ENCODE results near the gene CCDC171.
"Not testable (repeated sequence)": the region's sequence is repeated elsewhere in the genome, so short reads cannot be mapped to it uniquely, and the experiment has no call there.

Gene CCDC171

DNA sequence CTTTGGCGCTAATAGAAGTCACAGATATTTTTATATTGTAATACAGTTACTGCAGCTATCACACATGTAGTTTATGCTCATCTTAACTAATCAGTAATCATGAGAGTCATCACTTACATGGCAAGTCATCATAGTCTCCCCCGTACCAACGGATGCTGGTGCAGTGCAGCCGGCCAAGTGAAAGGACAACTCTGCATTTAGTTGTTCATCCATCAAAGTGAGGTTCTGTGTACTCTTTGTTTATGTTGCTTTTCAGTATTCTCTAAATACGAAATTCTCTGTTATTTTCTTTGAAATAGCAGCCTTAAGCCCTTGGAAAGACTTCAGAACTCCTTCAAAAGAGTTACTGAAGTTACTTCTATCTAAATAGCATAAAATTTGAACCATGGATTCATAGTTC, 216.7 kb downstream of the CCDC171 start:
- DNase-seq = no peak

DNA sequence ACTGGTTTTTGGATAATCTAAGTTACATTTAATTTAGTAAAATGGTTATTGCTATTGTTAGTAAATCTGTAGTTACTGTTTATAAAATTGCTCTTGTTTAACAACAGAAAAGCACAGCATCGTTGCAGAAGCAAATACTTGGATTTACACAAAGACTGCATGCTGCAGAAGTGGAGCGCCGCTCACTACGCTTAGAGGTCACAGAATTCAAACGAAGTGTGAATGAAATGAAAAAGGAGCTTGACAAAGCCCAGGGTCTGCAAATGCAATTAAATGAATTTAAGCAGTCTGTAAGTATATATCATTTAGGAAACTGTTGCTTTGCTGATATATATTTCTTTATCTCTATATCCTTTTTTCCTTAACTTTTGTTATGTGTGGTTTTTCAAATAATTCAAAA, 226.0 kb downstream of the CCDC171 start:
- no peak for DNase-seq

GRCh38 chr9:15782106-15782505, 229.3 kb downstream of the CCDC171 start:
- DNase-seq = no peak

DNA sequence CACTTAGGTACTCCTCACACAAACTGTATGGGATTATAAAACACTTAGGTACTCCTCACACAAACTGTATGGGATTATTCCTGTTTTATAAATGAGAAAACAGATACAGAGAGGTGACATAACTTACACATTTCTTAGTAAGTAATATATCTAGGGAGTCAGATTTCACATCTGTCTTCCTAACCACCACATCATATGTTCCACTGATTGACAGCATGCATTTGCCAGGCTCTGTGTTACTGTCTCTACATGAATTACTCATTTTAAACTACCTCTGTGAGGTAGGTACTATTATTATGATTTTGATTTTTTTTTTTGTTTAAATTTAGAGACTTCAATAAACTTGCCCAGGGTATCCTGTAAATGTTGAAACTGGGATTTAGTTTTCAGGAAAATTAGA, 232.7 kb downstream of the CCDC171 start:
- no peak for DNase-seq

DNA sequence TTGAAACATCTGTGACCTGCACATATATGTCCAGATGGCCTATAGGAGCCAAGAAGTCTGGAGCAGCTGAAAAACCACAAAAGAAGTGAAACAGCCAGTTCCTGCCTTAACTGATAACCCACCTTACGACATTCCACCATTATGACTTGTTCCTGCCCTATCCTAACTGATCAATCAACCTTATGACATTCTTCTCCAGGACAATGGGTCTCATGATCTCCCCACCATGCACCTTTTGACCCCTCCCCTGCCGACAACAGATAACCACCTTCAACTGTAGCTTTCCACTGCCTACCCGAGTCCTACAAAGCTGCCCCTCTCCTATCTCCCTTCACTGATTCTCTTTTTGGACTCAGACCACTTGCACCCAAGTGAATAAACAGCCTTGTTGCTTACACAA, 233.8 kb downstream of the CCDC171 start:
- no peak for DNase-seq

DNA sequence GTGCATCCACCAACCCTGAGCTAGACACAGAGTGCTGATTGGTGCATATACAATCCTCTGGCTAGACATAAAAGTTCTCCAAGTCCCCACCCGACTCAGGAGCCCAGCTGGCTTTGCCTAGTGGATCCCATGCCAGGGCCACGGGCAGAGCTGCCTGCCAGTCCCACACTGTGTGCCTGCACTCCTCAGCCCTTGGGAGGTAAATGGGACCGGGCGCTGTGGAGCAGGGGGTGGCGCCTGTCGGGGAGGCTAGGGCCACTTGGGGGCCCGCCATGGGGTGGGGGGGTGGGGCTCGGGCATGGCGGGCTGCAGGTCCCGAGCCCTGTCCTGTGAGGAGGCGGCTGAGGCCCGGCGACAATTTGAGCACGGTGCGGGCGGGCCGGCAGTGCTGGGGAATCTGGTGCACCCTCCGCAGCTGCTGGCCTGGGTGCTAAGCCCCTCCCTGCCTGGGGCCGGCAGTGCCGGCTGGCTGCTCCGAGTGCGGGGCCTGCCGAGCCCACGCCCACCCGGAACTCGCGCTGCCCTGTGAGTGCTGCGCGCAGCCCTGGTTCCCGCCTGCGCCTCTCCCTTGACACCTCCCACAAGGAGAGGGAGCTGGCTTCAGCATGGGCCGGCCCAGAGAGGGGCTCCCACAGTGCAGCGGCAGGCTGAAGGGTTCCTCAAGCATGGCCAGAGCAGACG, 257.5 kb downstream of the CCDC171 start:
- not testable (repeated sequence) for DNase-seq

DNA sequence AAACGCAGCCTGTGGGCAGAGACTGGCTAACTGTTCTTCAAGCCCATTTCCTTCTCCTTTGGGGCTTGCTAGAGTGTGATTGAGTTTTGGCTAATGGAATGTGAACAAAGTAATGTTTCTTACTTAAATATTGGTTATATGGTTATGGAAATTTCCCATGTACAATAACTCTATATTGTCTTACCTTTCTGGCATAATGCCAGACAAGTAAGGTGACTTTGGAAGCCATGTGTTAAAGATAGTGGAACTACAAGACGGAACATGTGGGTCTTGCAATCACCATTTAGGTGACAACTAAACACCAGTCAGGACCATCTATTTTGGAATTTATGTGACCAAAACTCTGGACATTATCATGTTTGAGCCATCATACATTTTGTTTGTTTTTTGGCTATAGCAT, 260.2 kb downstream of the CCDC171 start:
- no peak for DNase-seq

- peak; percentile 31 for DNase-seq
Measured at GRCh38 chr9:15824310-15824709, 271.5 kb downstream of the CCDC171 start.

GRCh38 chr9:15831384-15831783, 278.5 kb downstream of the CCDC171 start:
- peak; percentile 34 for DNase-seq

GRCh38 chr9:15834541-15834940, 281.7 kb downstream of the CCDC171 start:
- DNase-seq = peak; percentile 31

- peak; percentile 63 for DNase-seq
Measured at GRCh38 chr9:15837079-15837679, 284.3 kb downstream of the CCDC171 start.

GRCh38 chr9:15842051-15842450, 289.2 kb downstream of the CCDC171 start:
- no peak for DNase-seq

- no peak for DNase-seq
Measured at GRCh38 chr9:15843316-15843715, 290.5 kb downstream of the CCDC171 start.

GRCh38 chr9:15843931-15844330, 291.1 kb downstream of the CCDC171 start:
- DNase-seq = no peak

GRCh38 chr9:15846611-15847010, 293.8 kb downstream of the CCDC171 start:
- DNase-seq = no peak

DNA sequence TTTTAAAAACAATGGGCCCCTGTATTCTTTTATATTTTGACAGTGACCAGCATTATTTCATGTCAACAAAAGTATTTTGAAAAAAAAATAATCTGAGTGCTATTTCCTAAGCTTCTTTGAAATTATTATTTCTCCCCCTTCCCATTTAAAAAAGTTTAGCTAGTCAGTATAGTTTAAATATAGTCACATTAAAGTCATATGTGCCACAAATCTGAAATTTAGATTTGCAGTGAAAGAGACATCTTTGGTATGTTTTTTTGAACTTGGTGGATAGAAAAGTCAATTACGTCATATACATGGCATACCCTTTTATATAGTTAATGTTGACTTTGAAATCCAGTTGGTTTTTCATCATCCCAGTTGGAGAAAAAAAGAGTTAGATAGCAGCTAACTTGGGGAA, 297.0 kb downstream of the CCDC171 start:
- DNase-seq = no peak

GRCh38 chr9:15851766-15852165, 298.9 kb downstream of the CCDC171 start:
- no peak for DNase-seq

DNA sequence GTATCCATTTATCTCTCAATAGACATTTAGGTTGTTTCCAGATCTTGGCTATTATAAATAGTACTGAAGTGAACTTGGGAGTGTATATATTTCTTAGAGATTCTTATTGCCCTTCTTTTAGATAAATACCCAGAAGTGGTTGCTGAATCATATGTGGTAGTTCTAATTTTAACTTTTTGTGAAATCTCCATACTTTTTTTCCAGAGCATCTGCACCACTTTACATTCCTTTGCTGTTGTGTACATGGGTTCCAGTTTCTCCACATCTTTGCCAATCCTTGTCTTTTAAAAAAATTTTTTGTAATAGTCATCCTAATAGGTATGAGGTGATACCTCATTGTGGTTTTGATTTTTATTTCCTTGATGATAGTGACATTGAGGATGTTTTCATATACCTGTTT, 303.7 kb downstream of the CCDC171 start:
- DNase-seq = peak; percentile 69

DNA sequence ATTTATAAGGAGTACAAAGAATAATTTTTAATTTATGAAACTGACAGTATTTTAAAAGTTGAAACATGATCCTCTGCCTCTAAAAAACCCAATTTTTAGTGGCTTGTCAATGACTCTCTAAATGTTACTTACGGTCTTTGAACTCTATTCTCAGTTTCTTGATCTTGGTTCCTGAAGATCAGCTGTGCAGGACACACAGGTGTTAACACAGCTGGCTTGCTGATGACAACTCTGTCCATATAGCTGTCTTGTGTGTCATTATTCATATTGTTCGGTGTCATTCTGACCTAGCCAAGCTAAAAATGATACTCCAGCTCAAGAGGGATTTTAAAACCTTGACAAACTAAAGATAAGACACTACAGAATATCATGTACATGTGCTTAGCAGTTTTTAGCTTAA, 314.5 kb downstream of the CCDC171 start:
- DNase-seq = no peak

GRCh38 chr9:15867988-15868387, 315.1 kb downstream of the CCDC171 start:
- DNase-seq = no peak

GRCh38 chr9:15873573-15874177, 320.8 kb downstream of the CCDC171 start:
- DNase-seq = peak; percentile 62

DNA sequence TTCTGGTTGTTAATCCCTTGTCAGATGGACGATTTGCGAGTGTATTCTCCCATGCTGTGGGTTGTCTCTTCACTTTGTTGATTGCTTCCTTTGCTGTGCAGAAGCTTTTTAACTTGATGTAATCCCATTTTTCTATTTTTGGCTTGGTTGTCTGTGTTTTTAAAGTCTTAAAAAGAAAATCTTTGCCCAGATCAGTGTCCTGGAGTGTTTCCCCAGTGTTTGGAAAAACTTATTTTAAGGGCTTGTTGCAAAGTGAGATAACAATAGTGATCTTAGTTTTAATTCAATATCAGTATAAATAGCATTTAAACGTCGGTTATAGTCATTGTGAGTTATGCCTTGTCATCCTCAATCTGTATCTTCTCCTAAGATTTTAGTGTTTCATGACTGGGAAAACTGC, 329.5 kb downstream of the CCDC171 start:
- DNase-seq = no peak

DNA sequence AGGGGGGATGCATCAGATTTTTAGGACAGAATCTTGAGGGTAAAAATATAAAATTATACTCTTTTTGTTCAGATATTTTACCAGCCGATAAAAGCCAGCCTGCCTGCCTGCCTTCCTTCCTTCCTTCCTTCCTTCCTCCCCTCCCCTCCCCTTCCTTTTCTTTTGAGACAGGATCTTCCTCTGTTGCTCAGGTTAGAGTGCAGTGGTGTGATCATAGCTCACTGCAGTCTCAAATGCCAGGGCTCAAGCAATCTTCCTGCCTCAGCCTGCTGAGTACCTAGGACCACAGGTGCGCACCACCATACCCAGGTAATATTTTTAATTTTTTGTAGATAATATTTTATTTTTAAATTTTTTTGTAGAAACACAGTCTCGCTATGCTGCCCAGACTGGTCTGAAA, 330.0 kb downstream of the CCDC171 start:
- DNase-seq = no peak

DNA sequence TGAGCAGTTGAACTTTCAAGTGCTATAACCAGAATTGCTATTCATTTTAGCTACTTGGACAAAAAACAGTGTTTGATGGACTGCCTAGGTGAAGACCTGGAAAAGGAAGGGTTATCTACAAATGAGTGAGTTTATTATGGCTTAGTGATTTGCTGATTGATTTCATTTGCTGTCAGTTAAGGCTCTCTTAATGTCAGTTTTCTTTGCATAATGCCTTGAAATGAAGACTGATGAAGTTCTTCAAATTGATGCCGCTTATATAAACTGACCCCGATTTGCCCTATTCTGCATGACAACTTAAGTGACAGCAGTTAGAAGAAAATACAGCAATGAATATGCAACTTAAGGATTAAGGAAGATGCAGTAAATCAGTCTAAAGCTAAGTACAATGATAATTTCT, 332.6 kb downstream of the CCDC171 start:
- no peak for DNase-seq

DNA sequence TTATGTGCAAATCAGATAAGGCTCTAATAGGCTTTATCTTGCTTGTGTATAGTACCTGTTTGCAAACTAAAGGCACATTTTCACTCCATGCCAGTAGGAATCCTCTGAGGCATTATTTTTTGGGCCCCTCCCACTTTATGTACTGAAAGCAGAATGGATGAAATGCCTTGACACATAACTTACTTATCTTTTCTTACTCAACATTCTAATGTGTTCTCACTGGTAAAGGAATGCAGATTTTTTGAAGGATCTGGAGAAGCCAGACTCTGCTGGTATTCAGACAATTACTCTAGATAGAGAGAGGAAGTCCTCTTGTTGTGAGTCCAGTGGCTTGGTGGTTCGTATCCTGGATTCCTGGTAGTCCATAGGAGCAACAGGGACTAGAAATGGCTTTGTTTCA, 336.7 kb downstream of the CCDC171 start:
- DNase-seq = peak; percentile 60
